Right hindlimb (tissue), 1 donor: ENCODE data around the gene CEP170.
"Not testable (repeated sequence)": the region's sequence is repeated elsewhere in the genome, so short reads cannot be mapped to it uniquely, and the experiment has no call there.

Source experiments
- DNase-seq: peaks from one replicate; pipeline ENCODE4 v3.0.0-alpha.2; 2018

CEP170 gene

GRCh38 chr1:243150906-243151305 lies 104.2 kb downstream of the CEP170 start:
- not testable (repeated sequence) for DNase-seq

GRCh38 chr1:243149120-243149519 lies 106.0 kb downstream of the CEP170 start:
- DNase-seq: not testable (repeated sequence)

- DNase-seq: not testable (repeated sequence)
These were observed 107.7 kb downstream of the CEP170 start for GRCh38 chr1:243147351-243147750.

GRCh38 chr1:243140498-243140897 lies 114.6 kb downstream of the CEP170 start:
- not testable (repeated sequence) for DNase-seq

GRCh38 chr1:243122876-243123409 lies 132.1 kb downstream of the CEP170 start:
- not testable (repeated sequence) for DNase-seq

GRCh38 chr1:243121939-243122338 lies 133.1 kb downstream of the CEP170 start:
- DNase-seq: not testable (repeated sequence)

GRCh38 chr1:243118601-243119322 lies 136.3 kb downstream of the CEP170 start:
- DNase-seq: not testable (repeated sequence)

- DNase-seq: not testable (repeated sequence)
These were observed 138.9 kb downstream of the CEP170 start for GRCh38 chr1:243116187-243116586.

GRCh38 chr1:243114769-243115168 lies 140.3 kb downstream of the CEP170 start:
- not testable (repeated sequence) for DNase-seq

GRCh38 chr1:243114059-243114713 lies 140.9 kb downstream of the CEP170 start:
- DNase-seq: not testable (repeated sequence)

- not testable (repeated sequence) for DNase-seq
These were observed 147.9 kb downstream of the CEP170 start for GRCh38 chr1:243107171-243107570.

GRCh38 chr1:243105652-243106332 lies 149.3 kb downstream of the CEP170 start:
- DNase-seq: not testable (repeated sequence)

- DNase-seq: not testable (repeated sequence)
These were observed 150.0 kb downstream of the CEP170 start for GRCh38 chr1:243105104-243105503.

GRCh38 chr1:243104452-243104851 lies 150.6 kb downstream of the CEP170 start:
- DNase-seq: not testable (repeated sequence)

- peak; percentile 54 for DNase-seq
These were observed 153.5 kb downstream of the CEP170 start for GRCh38 chr1:243101551-243102050.

GRCh38 chr1:243087368-243087767 lies 167.7 kb downstream of the CEP170 start:
- DNase-seq: not testable (repeated sequence)
